Activated B cell treated with CpG ODN at 0.5 μM for 24 hours (primary cell): Measurements from ENCODE around the gene CABLES1. TPM values are rescaled to one million over a fixed set of nuclear protein-coding genes. Genes with fewer than 3 reads are reported as not detected.

Experiments
- ATAC-seq: fragments of 200-7000 bp; cut with Tn5 transposase; one replicate; pipeline ENCODE4 v1.10.0; 2021; ENCODE audit warnings: low read depth, mild to moderate bottlenecking, moderate library complexity
- CTCF ChIA-PET: fragments of 350-600 bp; sonication (Branson Sonifier 250); formaldehyde crosslinking; loops from one replicate; lab custom pipeline; 2021; ENCODE audit warnings: antibody characterized with exemption; lab: Charles Lee
- POLR2A ChIA-PET: fragments of 350-600 bp; sonication (Branson Sonifier 250); formaldehyde crosslinking; loops from one replicate; lab custom pipeline; 2021; ENCODE audit warnings: antibody characterized with exemption; lab: Charles Lee
- DNase-seq: peaks from one replicate; pipeline ENCODE4 v3.0.0; 2022
- H3K27ac Mint-ChIP-seq: one replicate; pipeline ENCODE4 v1.8.0; 2020; ENCODE audit warnings: mixed read lengths
- H3K27me3 Mint-ChIP-seq: one replicate; pipeline ENCODE4 v1.8.0; 2021; ENCODE audit warnings: mixed read lengths
- H3K36me3 Mint-ChIP-seq: one replicate; pipeline ENCODE4 v1.8.0; 2021; ENCODE audit warnings: low read depth, mixed read lengths
- H3K4me1 Mint-ChIP-seq: one replicate; pipeline ENCODE4 v1.8.0; 2021; ENCODE audit warnings: mixed read lengths
- H3K4me3 Mint-ChIP-seq: one replicate; pipeline ENCODE4 v1.8.0; 2020; ENCODE audit warnings: mild to moderate bottlenecking, mixed read lengths
- H3K9me3 Mint-ChIP-seq: one replicate; pipeline ENCODE4 v1.8.0; 2020; ENCODE audit warnings: mixed read lengths
- intact Hi-C: fragments of 100-400 bp; cut with micrococcal nuclease; formaldehyde crosslinking; loops from one replicate; pipeline ENCODE4 v1.15.1; 2024
- total RNA-seq: library from RNA; stranded (reverse); gene quantifications from 2 replicates; pipeline ENCODE4 v1.2.3, GENCODE V29; 2022
- TF ChIP-seq, protein P1 (sequence below): fragments of 200-600 bp; IDR thresholded peaks from one replicate; pipeline ENCODE4 v1.8.0; 2022; ENCODE audit warnings: antibody characterized with exemption, mild to moderate bottlenecking

CABLES1 gene
- total RNA-seq, 1 donor from 2014 or later, result 32.3 TPM

GRCh38 chr18:23226930-23227725 is 91.8 kb downstream of the CABLES1 start:
- Mint-ChIP-seq H3K36me3 (peaks cover 3% of the 10 kb centered on the region), H3K4me3 (peak overlapping the region; percentile 32), H3K27ac (peak overlapping the region; percentile 95), H3K9me3 (peaks cover 2% of the 10 kb centered on the region), H3K27me3 (no peaks in the 10 kb centered on the region), H3K4me1 (peaks cover 83% of the 10 kb centered on the region)
- DNase-seq (no peak), ATAC-seq (no peak)
- ChIA-PET CTCF (interaction anchor here (1.3 to 6.5 kb wide), 4 partner anchors 16 to 294 kb away, joined by 3 to 38 read pairs (median 4); partner anchors contain the start of genes CABLES1 and RBBP8), POLR2A (interaction anchor here (0.6 to 7.7 kb wide), 9 partner anchors 10 to 786 kb away, joined by 3 to 150 read pairs (median 8); partner anchors contain the start of gene CABLES1)
- TF ChIP-seq, protein P1, sequence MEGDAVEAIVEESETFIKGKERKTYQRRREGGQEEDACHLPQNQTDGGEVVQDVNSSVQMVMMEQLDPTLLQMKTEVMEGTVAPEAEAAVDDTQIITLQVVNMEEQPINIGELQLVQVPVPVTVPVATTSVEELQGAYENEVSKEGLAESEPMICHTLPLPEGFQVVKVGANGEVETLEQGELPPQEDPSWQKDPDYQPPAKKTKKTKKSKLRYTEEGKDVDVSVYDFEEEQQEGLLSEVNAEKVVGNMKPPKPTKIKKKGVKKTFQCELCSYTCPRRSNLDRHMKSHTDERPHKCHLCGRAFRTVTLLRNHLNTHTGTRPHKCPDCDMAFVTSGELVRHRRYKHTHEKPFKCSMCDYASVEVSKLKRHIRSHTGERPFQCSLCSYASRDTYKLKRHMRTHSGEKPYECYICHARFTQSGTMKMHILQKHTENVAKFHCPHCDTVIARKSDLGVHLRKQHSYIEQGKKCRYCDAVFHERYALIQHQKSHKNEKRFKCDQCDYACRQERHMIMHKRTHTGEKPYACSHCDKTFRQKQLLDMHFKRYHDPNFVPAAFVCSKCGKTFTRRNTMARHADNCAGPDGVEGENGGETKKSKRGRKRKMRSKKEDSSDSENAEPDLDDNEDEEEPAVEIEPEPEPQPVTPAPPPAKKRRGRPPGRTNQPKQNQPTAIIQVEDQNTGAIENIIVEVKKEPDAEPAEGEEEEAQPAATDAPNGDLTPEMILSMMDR, result no peak
- intact Hi-C loops, result loop anchor here (5.0 to 10.0 kb wide), 2 partner anchors 275 to 1622 kb away; partner anchors contain the start of genes ESCO1 and RMC1

- Mint-ChIP-seq H3K27me3 (no peaks in the 10 kb centered on the region), H3K4me1 (peaks cover 89% of the 10 kb centered on the region), H3K9me3 (peaks cover 2% of the 10 kb centered on the region), H3K27ac (peak overlapping the region; percentile 95), H3K4me3 (peak overlapping the region; percentile 59), H3K36me3 (peaks cover 3% of the 10 kb centered on the region)
- TF ChIP-seq, protein P1, result no peak
- CTCF ChIA-PET, result interaction anchor here (0.6 to 6.5 kb wide), 6 partner anchors 9 to 294 kb away, joined by 3 to 38 read pairs (median 4); partner anchors contain the start of genes CABLES1 and RBBP8
- ATAC-seq (no peak), DNase-seq (no peak)
- intact Hi-C loops, result loop anchor here (5.0 to 10.0 kb wide), 2 partner anchors 275 to 1623 kb away; partner anchors contain the start of genes ESCO1 and RMC1
- POLR2A ChIA-PET, result interaction anchor here (0.6 to 7.7 kb wide), 13 partner anchors 10 to 136 kb away, joined by 3 to 150 read pairs (median 6); partner anchors contain the start of gene CABLES1
Observed at GRCh38 chr18:23227726-23228070, 92.4 kb downstream of the CABLES1 start.

DNA sequence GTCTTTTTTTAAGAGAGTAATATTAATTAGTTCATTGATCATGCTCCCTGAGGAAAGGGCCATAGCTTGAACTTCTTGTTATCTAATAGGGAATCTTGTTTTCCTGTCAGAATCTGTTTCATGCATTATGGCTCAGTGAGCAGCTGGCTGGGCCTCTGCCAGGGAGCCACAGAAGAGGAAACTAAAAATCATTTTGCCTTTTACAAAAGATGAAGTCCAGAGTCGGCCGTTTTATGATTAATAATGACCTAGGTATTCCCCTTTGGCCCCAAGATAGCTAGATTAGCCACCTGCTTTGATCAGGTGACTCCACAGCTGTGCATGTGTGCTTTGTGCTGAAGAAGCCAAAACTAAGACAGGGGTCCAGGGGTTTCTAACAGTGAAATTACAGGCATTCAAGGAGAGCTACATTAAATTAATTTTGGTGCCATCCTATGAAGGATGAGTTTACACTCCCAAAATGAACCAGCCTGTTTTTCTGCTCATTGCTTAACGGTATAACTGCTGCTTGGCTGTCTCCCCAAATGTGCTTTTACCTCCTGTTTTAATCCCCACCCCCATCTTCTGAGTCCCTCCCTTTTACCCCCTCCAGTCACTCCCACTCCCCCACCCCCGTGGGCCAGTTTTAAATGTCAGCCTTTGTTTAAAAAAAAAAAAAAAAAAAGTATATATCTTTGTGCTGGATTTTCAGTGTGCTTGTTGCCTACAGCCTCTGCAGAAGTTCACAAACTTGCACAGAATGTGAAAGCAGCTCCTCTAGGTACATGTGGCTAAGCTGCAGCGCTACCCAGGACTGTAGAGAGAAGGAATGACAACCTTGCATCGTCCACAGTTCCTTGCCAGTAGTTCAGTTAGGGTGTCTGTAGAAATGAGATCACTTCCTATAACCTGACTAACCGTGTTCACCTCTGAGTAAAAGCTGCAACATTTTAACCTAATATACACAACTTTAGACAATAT is 93.1 kb downstream of the CABLES1 start:
- H3K27me3 Mint-ChIP-seq, result no peaks in the 10 kb centered on the region
- H3K9me3 Mint-ChIP-seq, result peaks cover 2% of the 10 kb centered on the region
- H3K27ac Mint-ChIP-seq, result peak overlapping the region; percentile 95
- TF ChIP-seq, protein P1, result no peak
- peak; percentile 27 for ATAC-seq
- POLR2A ChIA-PET, result interaction anchor here (0.6 to 7.7 kb wide), 18 partner anchors 9 to 436 kb away, joined by 3 to 150 read pairs (median 4); partner anchors contain the start of gene CABLES1
- H3K36me3 Mint-ChIP-seq, result peaks cover 3% of the 10 kb centered on the region
- CTCF ChIA-PET, result interaction anchor here (0.6 to 6.5 kb wide), 8 partner anchors 9 to 295 kb away, joined by 3 to 38 read pairs (median 4); partner anchors contain the start of genes CABLES1 and RBBP8
- H3K4me3 Mint-ChIP-seq, result peak overlapping the region; percentile 78
- intact Hi-C loops, result loop anchor here (5.0 to 10.0 kb wide), 2 partner anchors 274 to 1624 kb away; partner anchors contain the start of genes ESCO1 and RMC1
- peaks cover 93% of the 10 kb centered on the region for H3K4me1 Mint-ChIP-seq
- no peak for DNase-seq

DNA sequence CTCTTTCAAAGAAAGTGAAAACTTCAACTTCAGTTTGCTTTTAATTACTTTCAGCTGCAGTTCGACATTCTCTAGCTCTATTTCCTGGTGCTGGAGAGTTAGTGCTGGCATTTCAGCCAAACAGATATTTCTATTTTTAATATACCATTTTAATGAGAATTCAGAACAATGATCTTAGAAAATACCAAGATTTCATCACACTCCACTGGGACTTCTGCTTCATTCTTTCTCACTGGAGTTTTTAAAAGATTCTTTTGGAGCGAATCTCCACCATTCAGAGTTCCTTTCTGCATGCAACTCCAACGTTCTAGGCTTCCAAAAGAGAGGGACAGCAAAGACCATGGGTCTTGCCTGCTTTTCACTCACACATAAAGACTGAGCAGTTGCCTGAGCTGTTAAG is 94.2 kb downstream of the CABLES1 start:
- POLR2A ChIA-PET, result interaction anchor here (1.1 to 7.7 kb wide), 7 partner anchors 8 to 129 kb away, joined by 3 to 150 read pairs (median 16); partner anchors contain the start of gene CABLES1
- Mint-ChIP-seq H3K4me1 (peaks cover 88% of the 10 kb centered on the region), H3K27me3 (no peaks in the 10 kb centered on the region)

More for the DNA sequence above, 94.2 kb downstream of the CABLES1 start:
- no peak for ATAC-seq
- TF ChIP-seq, protein P1, result no peak
- peaks cover 2% of the 10 kb centered on the region for H3K9me3 Mint-ChIP-seq
- peak overlapping the region; percentile 97 for H3K27ac Mint-ChIP-seq
- CTCF ChIA-PET, result interaction anchor here (1.6 to 6.5 kb wide), 3 partner anchors 26 to 99 kb away, joined by 3 to 38 read pairs (median 4); partner anchors contain the start of gene CABLES1
- DNase-seq, result no peak
- H3K4me3 Mint-ChIP-seq, result no peak overlapping the region
- intact Hi-C loops, result loop anchor here (5.0 to 10.0 kb wide), 2 partner anchors 273 to 1625 kb away; partner anchors contain the start of genes ESCO1 and RMC1
- H3K36me3 Mint-ChIP-seq, result peaks cover 3% of the 10 kb centered on the region
